ENCODE data around the gene UBE2D2. TPM values are rescaled to one million over a fixed set of nuclear protein-coding genes. Genes with fewer than 3 reads are reported as not detected.
A peak's percentile ranks its signal among the peaks of the same experiment; 100 is the strongest.

Gene UBE2D2
- total and polyA plus RNA-seq, 2 of the 13 experiments (the other 11 are each of a cell fraction or from before 2014, with no cell fraction given) = 79.1 to 109 TPM

- TF ChIP-seq ZBTB14 (CRISPR knock-in tag; IDR thresholded peaks at IDR 0.05) (no peak), ASH2L (IDR thresholded peaks at IDR 0.05; ENCODE audit: insufficient read length, low read depth, low read length) (peak; percentile 55), ZBTB40 (IDR thresholded peaks at IDR 0.05) (no peak), ZBTB40 (CRISPR knock-in tag; IDR thresholded peaks at IDR 0.05) (no peak), TAF15 (IDR thresholded peaks at IDR 0.05; ENCODE audit: low read depth, low read length, poor library complexity, severe bottlenecking) (no peak)
Observed at GRCh38 chr5:139669662-139670368, 108.7 kb downstream of the UBE2D2 start (continued).
